GM18526 (cell line): ENCODE measurements around the gene TRIM15.

Source experiments
- POLR2A ChIP-seq: IDR thresholded peaks from 3 replicates; pipeline ENCODE4 v1.6.1; 2011; ENCODE audit not compliant: insufficient read length; ENCODE audit errors: extremely low read depth

Gene TRIM15

DNA sequence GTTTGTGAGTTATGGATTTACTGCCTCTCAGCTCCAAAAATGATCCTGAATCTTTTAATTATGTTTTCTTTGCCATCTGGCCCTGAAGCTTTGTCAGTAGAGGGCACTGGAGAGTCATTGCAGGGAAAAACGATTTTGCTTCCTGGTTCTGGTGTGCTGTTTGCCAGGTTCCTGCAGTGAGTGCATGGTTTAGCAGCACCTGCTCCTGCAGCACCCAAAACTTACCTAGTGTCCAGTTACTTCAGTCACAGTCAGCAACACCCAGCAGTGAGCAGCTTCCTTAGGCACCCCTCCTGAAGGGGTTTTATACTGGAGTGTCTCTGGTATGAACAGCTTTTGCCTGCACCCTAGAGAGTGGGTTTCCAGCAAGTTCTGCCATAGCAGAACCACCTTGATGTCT lies 55.9 kb downstream of the TRIM15 start:
- TF ChIP-seq POLR2A, result no peak
